Measurements from ENCODE around the gene PHACTR1.

GRCh38 chr6:13089296-13089994 is 372.9 kb downstream of the PHACTR1 start:
- TF ChIP-seq CREB5 (CRISPR knock-in tag; IDR thresholded peaks at IDR 0.05; ENCODE audit: low read depth) (no peak), RARB (CRISPR knock-in tag; IDR thresholded peaks at IDR 0.05) (no peak), PPARA (CRISPR knock-in tag; IDR thresholded peaks at IDR 0.05; ENCODE audit: borderline replicate concordance) (no peak), TCF4 (CRISPR knock-in tag; IDR thresholded peaks at IDR 0.05; ENCODE audit: borderline replicate concordance) (no peak)
- TF ChIP-seq, protein P1, sequence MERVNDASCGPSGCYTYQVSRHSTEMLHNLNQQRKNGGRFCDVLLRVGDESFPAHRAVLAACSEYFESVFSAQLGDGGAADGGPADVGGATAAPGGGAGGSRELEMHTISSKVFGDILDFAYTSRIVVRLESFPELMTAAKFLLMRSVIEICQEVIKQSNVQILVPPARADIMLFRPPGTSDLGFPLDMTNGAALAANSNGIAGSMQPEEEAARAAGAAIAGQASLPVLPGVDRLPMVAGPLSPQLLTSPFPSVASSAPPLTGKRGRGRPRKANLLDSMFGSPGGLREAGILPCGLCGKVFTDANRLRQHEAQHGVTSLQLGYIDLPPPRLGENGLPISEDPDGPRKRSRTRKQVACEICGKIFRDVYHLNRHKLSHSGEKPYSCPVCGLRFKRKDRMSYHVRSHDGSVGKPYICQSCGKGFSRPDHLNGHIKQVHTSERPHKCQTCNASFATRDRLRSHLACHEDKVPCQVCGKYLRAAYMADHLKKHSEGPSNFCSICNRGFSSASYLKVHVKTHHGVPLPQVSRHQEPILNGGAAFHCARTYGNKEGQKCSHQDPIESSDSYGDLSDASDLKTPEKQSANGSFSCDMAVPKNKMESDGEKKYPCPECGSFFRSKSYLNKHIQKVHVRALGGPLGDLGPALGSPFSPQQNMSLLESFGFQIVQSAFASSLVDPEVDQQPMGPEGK (CRISPR knock-in tag; IDR thresholded peaks at IDR 0.05; ENCODE audit: borderline replicate concordance): no peak

Data from SK-N-SH treated with all-trans-retinoic acid at 6 μM for 48 hours (cell line).